Pancreas (tissue), 10 donors: ENCODE measurements around the gene FAIM2. TPM values are rescaled to one million over a fixed set of nuclear protein-coding genes. Genes with fewer than 3 reads are reported as not detected.

Experiments
- ATAC-seq, 4 donors: fragments of 200-7000 bp; cut with Tn5 transposase; one replicate each; pipeline versions ENCODE4 v1.8.0 to v1.9.1; 2020; ENCODE audit warnings: mild to moderate bottlenecking in 4 of 4, moderate library complexity in 4 of 4
- DNase-seq, 6 donors: peaks; one replicate each; pipeline ENCODE4 v3.0.0-alpha.2; 2020
- FAIRE-seq: peaks from 2 replicates; lab custom pipeline; 2012; peaks lifted over from hg19 to GRCh38; lab: Jason Lieb, UNC
- H3K27ac ChIP-seq, 4 donors: fragments of 200-600 bp; sonication (generic); 1 replicate in 3 of 4; 2 replicates in 1 of 4; pipeline versions ENCODE4 v1.5.0 to v1.8.0; 2020
- H3K27me3 ChIP-seq, 4 donors: fragments of 200-600 bp; one replicate each; pipeline ENCODE4 v1.8.0; 2021
- H3K36me3 ChIP-seq, 3 donors: fragments of 200-600 bp; sonication (generic) in 1 of 3; one replicate each; pipeline versions ENCODE4 v1.5.0 to v1.8.0; 2020 to 2021
- H3K4me1 ChIP-seq, 3 donors: fragments of 200-600 bp; one replicate each; pipeline ENCODE4 v1.8.0; 2021
- H3K4me3 ChIP-seq, 4 donors: fragments of 200-600 bp; sonication (generic) in 2 of 4; one replicate each; pipeline versions ENCODE4 v1.5.0 to v1.8.0; 2020 to 2021
- H3K9me3 ChIP-seq, 4 donors: fragments of 200-600 bp; one replicate each; pipeline ENCODE4 v1.8.0; 2021
- WGBS, 2 donors: extraction: QIAGEN DNeasy Blood & Tissue Kit; methylation state at CpG; one replicate each; pipeline ENCODE4 v1.1.7; 2013; 5-methylcytosine and 5-hydroxymethylcytosine counted together
- intact Hi-C, 3 donors: fragments of 100-400 bp; cut with DNase I; formaldehyde crosslinking; loops; one replicate each; pipeline versions ENCODE4 v1.11.1 to v1.14.2; 2022
- polyA plus RNA-seq, 2 donors: library from polyadenylated mRNA; stranded (reverse); fragments of 200-250 nt; gene quantifications; one replicate each; pipeline ENCODE4 v1.2.3, GENCODE V29; 2013
- total RNA-seq, 6 donors: library from RNA; stranded (reverse); fragmentation: NEBNext Ultra II Directional in 4 of 6; extraction: Animal tissue kit (Norgen Biotek cat#: 25700) in 4 of 6; gene quantifications; one replicate each; pipeline versions ENCODE4 v1.2.1 to v1.2.4, GENCODE V29; 2021 to 2023
- TF ChIP-seq, protein P1 (sequence below), 4 donors: fragments of 200-600 bp; sonication (generic) in 3 of 4; IDR thresholded peaks; one replicate each; pipeline versions ENCODE4 v1.5.0 to v1.8.0; 2021; ENCODE audit warnings: antibody characterized with exemption in 4 of 4
- donor health status: healthy with polysubstance abuse.
- donor health status: DM: no; HTN: no; CAD: no; lungs with moderate emphysema.
- donor health status: DM: no; HTN: no; CAD: no.
- donor health status: control.
- donor health status: control.
- donor health status: Bipolar disorder and iron deficiency.
- donor health status: DM: yes; HTN: yes; CAD: no.
- donor health status: DM: no; HTN: no; CAD: no.
- donor health status: DM: no; HTN: no; CAD: no.
- donor health status: DM: yes; HTN: yes; CAD: no.

FAIM2 gene
- total and polyA plus RNA-seq, 8 donors, result 0.14 to 2.1 (median 0.56) TPM

DNA sequence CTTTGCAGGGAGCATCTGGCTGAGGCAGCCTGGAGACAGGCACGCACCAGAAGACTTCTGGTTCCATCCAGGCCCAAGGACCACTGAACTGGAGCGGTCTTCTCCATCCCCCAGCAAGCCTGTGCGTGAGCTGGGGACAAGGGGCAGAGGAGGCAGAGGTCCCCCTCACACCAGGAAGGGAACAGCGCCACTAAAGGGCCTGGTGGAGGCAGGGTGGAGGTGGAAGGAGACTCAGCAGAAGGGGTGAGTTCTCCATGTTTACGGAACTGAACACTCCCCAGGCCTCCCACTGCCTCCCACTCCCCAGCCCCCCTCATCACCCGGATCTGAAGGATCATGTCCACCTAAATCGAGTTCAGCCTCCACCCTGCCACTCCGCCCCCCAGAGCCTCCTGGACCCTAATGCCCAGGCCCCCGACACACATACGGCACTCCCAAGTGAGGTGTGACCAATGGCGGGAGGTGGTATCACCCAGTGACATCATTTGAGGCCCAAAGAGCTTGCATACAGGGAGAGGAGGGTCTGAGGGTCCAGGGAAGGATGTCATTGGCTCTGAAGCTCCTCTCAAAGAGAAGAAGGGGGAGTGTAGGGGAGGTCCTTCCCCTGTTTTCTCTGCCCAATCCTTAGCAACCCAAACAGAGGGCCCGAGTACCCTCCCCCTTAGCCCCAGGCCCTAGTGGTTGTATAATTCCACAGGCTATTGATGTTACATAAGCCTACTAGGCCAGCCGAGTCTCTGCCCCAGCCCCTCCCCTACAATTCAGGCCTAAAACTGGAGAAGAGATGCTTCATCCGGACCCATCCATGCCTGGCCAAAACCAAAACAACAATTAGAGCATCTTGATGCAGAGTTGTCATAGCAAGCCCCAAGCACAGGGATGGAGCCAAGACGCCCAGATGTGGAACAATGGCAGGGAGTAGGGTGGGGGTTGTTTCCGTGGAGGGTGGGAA, 1.0 kb downstream of the FAIM2 start:
- H3K4me1 ChIP-seq, result no peaks in the 10 kb centered on the region
- H3K27ac ChIP-seq, result no peak overlapping the region
- no peaks in the 10 kb centered on the region for H3K27me3 ChIP-seq
- H3K4me3 ChIP-seq, result no peak overlapping the region
- WGBS, 2 donors, result 74 to 84% methylated on average over 16 of the region's 16 CpGs
- TF ChIP-seq, protein P1, sequence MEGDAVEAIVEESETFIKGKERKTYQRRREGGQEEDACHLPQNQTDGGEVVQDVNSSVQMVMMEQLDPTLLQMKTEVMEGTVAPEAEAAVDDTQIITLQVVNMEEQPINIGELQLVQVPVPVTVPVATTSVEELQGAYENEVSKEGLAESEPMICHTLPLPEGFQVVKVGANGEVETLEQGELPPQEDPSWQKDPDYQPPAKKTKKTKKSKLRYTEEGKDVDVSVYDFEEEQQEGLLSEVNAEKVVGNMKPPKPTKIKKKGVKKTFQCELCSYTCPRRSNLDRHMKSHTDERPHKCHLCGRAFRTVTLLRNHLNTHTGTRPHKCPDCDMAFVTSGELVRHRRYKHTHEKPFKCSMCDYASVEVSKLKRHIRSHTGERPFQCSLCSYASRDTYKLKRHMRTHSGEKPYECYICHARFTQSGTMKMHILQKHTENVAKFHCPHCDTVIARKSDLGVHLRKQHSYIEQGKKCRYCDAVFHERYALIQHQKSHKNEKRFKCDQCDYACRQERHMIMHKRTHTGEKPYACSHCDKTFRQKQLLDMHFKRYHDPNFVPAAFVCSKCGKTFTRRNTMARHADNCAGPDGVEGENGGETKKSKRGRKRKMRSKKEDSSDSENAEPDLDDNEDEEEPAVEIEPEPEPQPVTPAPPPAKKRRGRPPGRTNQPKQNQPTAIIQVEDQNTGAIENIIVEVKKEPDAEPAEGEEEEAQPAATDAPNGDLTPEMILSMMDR (IDR thresholded peaks at IDR 0.05), result no peak
- ATAC-seq, result no peak
- intact Hi-C loops, result no loop called here
- FAIRE-seq, result no peak
- no peaks in the 10 kb centered on the region for H3K9me3 ChIP-seq
- peak in 2 of 6 donors; percentile 24 to 29 for DNase-seq
- no peaks in the 10 kb centered on the region for H3K36me3 ChIP-seq

GRCh38 chr12:49901986-49902385, 1.7 kb downstream of the FAIM2 start:
- ATAC-seq (no peak), FAIRE-seq (no peak), DNase-seq (peak in 1 of 6 donors; percentile 5)
- 72 to 76% methylated on average over 5 of the region's 5 CpGs for WGBS, 2 donors
- no peaks in the 10 kb centered on the region for H3K36me3 ChIP-seq
- no peak overlapping the region for H3K4me3 ChIP-seq
- intact Hi-C loops, result no loop called here
- no peaks in the 10 kb centered on the region for H3K9me3 ChIP-seq
- no peaks in the 10 kb centered on the region for H3K27me3 ChIP-seq
- H3K4me1 ChIP-seq, result no peaks in the 10 kb centered on the region
- no peak overlapping the region for H3K27ac ChIP-seq
- TF ChIP-seq, protein P1 (IDR thresholded peaks at IDR 0.05), result no peak

- no peak overlapping the region for H3K27ac ChIP-seq
- FAIRE-seq (no peak), DNase-seq (peak in 1 of 6 donors; percentile 31), ATAC-seq (no peak)
- WGBS, 2 donors, result 62 to 67% methylated on average over 4 of the region's 4 CpGs
- H3K36me3 ChIP-seq, result no peaks in the 10 kb centered on the region
- H3K27me3 ChIP-seq, result no peaks in the 10 kb centered on the region
- no peak overlapping the region for H3K4me3 ChIP-seq
- no peaks in the 10 kb centered on the region for H3K4me1 ChIP-seq
- no peaks in the 10 kb centered on the region for H3K9me3 ChIP-seq
- TF ChIP-seq, protein P1 (IDR thresholded peaks at IDR 0.05), result no peak
- intact Hi-C loops, result no loop called here
Measured at GRCh38 chr12:49901026-49901425, 2.7 kb downstream of the FAIM2 start.

DNA sequence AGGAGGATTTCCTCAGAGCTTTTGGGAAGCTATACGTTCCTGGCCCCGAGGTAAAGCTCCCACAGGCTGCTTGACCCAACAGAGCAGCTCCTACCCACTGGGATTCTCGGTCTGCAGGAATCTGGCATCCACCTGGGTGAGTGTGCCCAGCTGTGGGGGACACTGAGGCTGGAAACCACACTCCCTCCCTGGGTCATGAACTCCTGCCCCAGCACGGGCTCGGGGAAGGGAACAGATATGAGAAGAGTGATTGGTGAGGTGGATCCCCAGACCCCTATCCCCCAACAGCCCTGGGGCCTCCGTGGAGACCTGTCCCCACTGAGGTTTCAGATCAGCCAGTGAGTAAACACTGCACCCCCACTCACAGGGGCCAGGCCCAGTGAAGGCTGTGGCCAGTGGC, 3.3 kb downstream of the FAIM2 start:
- ATAC-seq, result no peak
- H3K27ac ChIP-seq, result no peak overlapping the region
- no peaks in the 10 kb centered on the region for H3K4me1 ChIP-seq
- TF ChIP-seq, protein P1 (IDR thresholded peaks at IDR 0.05), result no peak
- intact Hi-C loops, result no loop called here
- peak in 1 of 6 donors; percentile 28 for DNase-seq
- no peaks in the 10 kb centered on the region for H3K9me3 ChIP-seq
- 55 to 68% methylated on average over 6 of the region's 6 CpGs for WGBS, 2 donors
- no peaks in the 10 kb centered on the region for H3K36me3 ChIP-seq
- no peak overlapping the region for H3K4me3 ChIP-seq
- FAIRE-seq, result no peak
- no peaks in the 10 kb centered on the region for H3K27me3 ChIP-seq

DNA sequence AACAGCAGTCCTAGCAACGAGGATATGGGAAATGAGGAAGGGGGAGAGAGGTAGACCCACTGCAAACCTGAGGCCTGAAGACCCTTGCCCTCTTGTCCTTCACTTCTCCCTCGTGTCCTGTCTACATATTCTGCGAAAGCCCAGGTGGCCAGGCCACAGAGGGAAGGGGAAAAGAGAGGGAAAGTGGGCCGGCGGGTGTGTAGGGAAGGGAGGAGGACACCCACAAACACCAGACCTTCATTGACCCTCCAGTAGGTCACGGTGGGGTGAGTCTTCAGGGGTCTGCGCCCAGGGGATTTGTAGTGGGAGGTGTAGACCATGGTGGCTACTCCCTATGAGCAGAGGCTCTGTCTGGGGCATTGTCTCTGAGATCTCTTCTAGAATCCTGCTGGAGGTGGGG, 3.8 kb downstream of the FAIM2 start:
- intact Hi-C loops, result no loop called here
- Histone ChIP-seq H3K36me3 (no peaks in the 10 kb centered on the region), H3K27ac (no peak overlapping the region), H3K9me3 (no peaks in the 10 kb centered on the region), H3K27me3 (no peaks in the 10 kb centered on the region), H3K4me1 (no peaks in the 10 kb centered on the region), H3K4me3 (no peak overlapping the region)
- FAIRE-seq (no peak), DNase-seq (peak in 1 of 6 donors; percentile 21), ATAC-seq (no peak)
- WGBS, 2 donors, result 70 to 75% methylated on average over 7 of the region's 7 CpGs
- TF ChIP-seq, protein P1 (IDR thresholded peaks at IDR 0.05), result no peak
